WTC11 (cell line): Measurements from ENCODE around the gene GALNT17. TPM values are rescaled to one million over a fixed set of nuclear protein-coding genes. Genes with fewer than 3 reads are reported as not detected.

Source experiments
- ATAC-seq: fragments of 200-7000 bp; cut with Tn5 transposase; 2 replicates; pipeline ENCODE4 v1.10.0; 2021; ENCODE audit warnings: mild to moderate bottlenecking, moderate library complexity
- CTCF ChIA-PET: fragments of 300-600 bp; sonication (Branson Sonifier 250); formaldehyde crosslinking; loops from one replicate; lab custom pipeline; 2021; ENCODE audit warnings: antibody characterized with exemption; lab: Charles Lee
- POLR2A ChIA-PET: fragments of 350-600 bp; sonication (Branson Sonifier 250); formaldehyde crosslinking; loops from one replicate; lab custom pipeline; 2021; ENCODE audit warnings: antibody characterized with exemption; lab: Charles Lee
- DNase-seq: peaks from one replicate; pipeline ENCODE4 v3.0.0; 2021; ENCODE audit warnings: low spot score
- H3K27ac Mint-ChIP-seq: 2 replicates; pipeline ENCODE4 v1.8.0; 2021; ENCODE audit warnings: mixed read lengths
- H3K27me3 Mint-ChIP-seq: 2 replicates; pipeline ENCODE4 v1.8.0; 2021; ENCODE audit warnings: low read depth, mild to moderate bottlenecking, moderate library complexity, mixed read lengths
- H3K36me3 Mint-ChIP-seq: 2 replicates; pipeline ENCODE4 v1.8.0; 2021; ENCODE audit warnings: mixed read lengths
- H3K4me1 Mint-ChIP-seq: 2 replicates; pipeline ENCODE4 v1.8.0; 2022; ENCODE audit warnings: mixed read lengths
- H3K4me3 Mint-ChIP-seq: 2 replicates; pipeline ENCODE4 v1.8.0; 2021; ENCODE audit warnings: mild to moderate bottlenecking, moderate library complexity, mixed read lengths
- H3K9me3 Mint-ChIP-seq: 2 replicates; pipeline ENCODE4 v1.8.0; 2021; ENCODE audit warnings: mixed read lengths
- CREM ChIP-seq: sonication (generic); formaldehyde crosslinking; IDR thresholded peaks from 2 replicates; pipeline ENCODE4 v1.8.1; 2022; ENCODE audit warnings: mild to moderate bottlenecking, missing genetic modification reagents, moderate library complexity
- FOXJ3 ChIP-seq: sonication (generic); formaldehyde crosslinking; IDR thresholded peaks from 2 replicates; pipeline ENCODE4 v1.9.0; 2021; ENCODE audit warnings: missing genetic modification reagents, mild to moderate bottlenecking, borderline replicate concordance
- GTF2I ChIP-seq: fragments of 250-450 bp; sonication (Bioruptor Pico); conservative IDR thresholded peaks from 2 replicates; pipeline ENCODE4 v1.4.0; 2021; ENCODE audit warnings: mild to moderate bottlenecking
- HMGA2 ChIP-seq: fragments of 250-450 bp; sonication (Bioruptor Pico); IDR thresholded peaks from 2 replicates; pipeline ENCODE4 v1.4.0; 2021; ENCODE audit warnings: mild to moderate bottlenecking, moderate library complexity
- JUN ChIP-seq: sonication (generic); formaldehyde crosslinking; IDR thresholded peaks from 2 replicates; pipeline ENCODE4 v1.8.0; 2023; ENCODE audit warnings: mild to moderate bottlenecking, missing genetic modification reagents
- NFYB ChIP-seq: sonication (generic); formaldehyde crosslinking; conservative IDR thresholded peaks from 2 replicates; pipeline ENCODE4 v1.8.0; 2022; ENCODE audit warnings: low read depth, missing genetic modification reagents
- RELA ChIP-seq: sonication (generic); formaldehyde crosslinking; IDR thresholded peaks from 2 replicates; pipeline ENCODE4 v1.8.1; 2022; ENCODE audit warnings: missing genetic modification reagents, mild to moderate bottlenecking, borderline replicate concordance
- TCF7 ChIP-seq: sonication (generic); formaldehyde crosslinking; IDR thresholded peaks from 2 replicates; pipeline ENCODE4 v1.8.0; 2022; ENCODE audit warnings: mild to moderate bottlenecking, low read depth, missing genetic modification reagents, moderate library complexity
- ZNF138 ChIP-seq: sonication (generic); formaldehyde crosslinking; conservative IDR thresholded peaks from 2 replicates; pipeline ENCODE4 v1.8.1; 2022; ENCODE audit warnings: mild to moderate bottlenecking, moderate library complexity, missing genetic modification reagents
- ZNF263 ChIP-seq: sonication (generic); formaldehyde crosslinking; IDR thresholded peaks from 2 replicates; pipeline ENCODE4 v1.8.1; 2022; ENCODE audit warnings: low read depth, mild to moderate bottlenecking, moderate library complexity, missing genetic modification reagents
- ZNF317 ChIP-seq: sonication (generic); formaldehyde crosslinking; IDR thresholded peaks from 2 replicates; pipeline ENCODE4 v1.8.1; 2023; ENCODE audit warnings: low read depth, mild to moderate bottlenecking, moderate library complexity, missing genetic modification reagents, borderline replicate concordance
- total RNA-seq: library from RNA; stranded (reverse); gene quantifications from 3 replicates; pipeline ENCODE4 v1.2.3, GENCODE V29; 2021
- TF ChIP-seq, protein P1 (sequence below): sonication (generic); formaldehyde crosslinking; IDR thresholded peaks from 2 replicates; pipeline ENCODE4 v1.8.0; 2023; ENCODE audit warnings: missing genetic modification reagents
- TF ChIP-seq, protein P2 (sequence below): sonication (generic); formaldehyde crosslinking; IDR thresholded peaks from 2 replicates; pipeline ENCODE4 v1.8.0; 2023; ENCODE audit warnings: mild to moderate bottlenecking, missing genetic modification reagents
- TF ChIP-seq, protein P3 (sequence below): sonication (generic); formaldehyde crosslinking; IDR thresholded peaks from 2 replicates; pipeline ENCODE4 v1.8.1; 2023; ENCODE audit warnings: mild to moderate bottlenecking, missing genetic modification reagents, moderate library complexity
- TF ChIP-seq, protein P4 (sequence below): fragments of 250-450 bp; sonication (Bioruptor Pico); IDR thresholded peaks from 2 replicates; pipeline ENCODE4 v1.9.0; 2021; ENCODE audit warnings: mild to moderate bottlenecking, borderline replicate concordance
- TF ChIP-seq, protein P5 (sequence below): sonication (generic); formaldehyde crosslinking; IDR thresholded peaks from 2 replicates; pipeline ENCODE4 v1.8.1; 2022; ENCODE audit warnings: mild to moderate bottlenecking, missing genetic modification reagents, moderate library complexity, borderline replicate concordance
- TF ChIP-seq, protein P6 (sequence below): fragments of 250-450 bp; sonication (Bioruptor Pico); IDR thresholded peaks from 2 replicates; pipeline ENCODE4 v1.9.0; 2021; ENCODE audit warnings: moderate library complexity, mild to moderate bottlenecking, inconsistent platforms, borderline replicate concordance

Gene GALNT17
- total RNA-seq, 1 experiment from 2014 or later: 61.1 TPM

DNA sequence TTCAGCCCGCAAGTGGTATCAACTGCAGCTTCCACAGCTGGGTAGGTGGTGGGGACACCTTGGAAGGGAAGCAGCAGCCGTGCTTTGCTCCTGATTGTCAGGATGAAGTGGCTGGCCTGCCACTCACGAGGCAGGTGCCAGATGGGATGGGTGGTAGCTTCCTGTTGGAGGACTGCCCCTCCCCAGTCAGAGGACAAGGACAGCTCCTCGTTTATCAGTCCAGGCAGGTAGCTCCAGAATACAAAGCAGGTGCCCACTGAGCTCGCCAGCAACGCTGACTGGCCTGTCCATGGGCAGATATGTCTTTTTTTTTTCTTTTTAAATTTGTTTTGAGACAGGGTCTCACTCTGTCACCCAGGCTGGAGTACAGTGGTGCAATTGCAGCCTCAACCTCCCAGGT lies 431.3 kb downstream of the GALNT17 start (continued):
- TF ChIP-seq TCF7 (no peak), CREM (no peak), NFYB (CRISPR knock-in tag) (no peak), JUN (CRISPR knock-in tag) (no peak), FOXJ3 (CRISPR knock-in tag) (no peak)
- TF ChIP-seq, all 79 proteins: peak for 0

DNA sequence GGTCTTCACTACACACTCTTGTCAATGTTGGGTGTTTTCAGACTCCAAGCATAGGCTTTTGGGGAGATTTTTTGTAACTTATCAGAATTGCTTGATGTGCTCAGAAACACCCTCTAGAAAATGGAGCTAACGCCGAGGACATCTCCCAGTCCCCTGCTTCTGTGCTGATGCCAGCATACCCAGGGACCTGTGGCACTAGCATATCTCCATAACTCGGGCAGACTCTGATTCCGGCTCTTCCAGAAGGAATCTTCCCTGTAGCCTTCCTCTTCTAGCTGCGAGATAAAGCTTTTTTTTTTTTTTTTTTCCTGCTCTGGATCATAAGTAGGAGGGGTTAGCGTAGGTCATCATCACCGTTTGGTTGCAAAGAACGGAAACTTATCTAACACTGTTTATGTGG lies 434.4 kb downstream of the GALNT17 start:
- ATAC-seq (no peak), DNase-seq (no peak)
- Mint-ChIP-seq H3K27me3 (no peaks in the 10 kb centered on the region), H3K4me3 (no peak overlapping the region), H3K9me3 (peaks cover 17% of the 10 kb centered on the region), H3K36me3 (peaks cover 20% of the 10 kb centered on the region), H3K27ac (peak overlapping the region; percentile 26), H3K4me1 (peaks cover 14% of the 10 kb centered on the region)
- ChIA-PET POLR2A (interaction anchor here (0.5 kb wide), 1 partner anchor 231 kb away, joined by 3 read pairs; no protein-coding TSS in a partner anchor), CTCF (interaction anchor here (0.6 to 0.7 kb wide), 2 partner anchors 124 to 161 kb away, joined by 3 to 5 read pairs; no protein-coding TSS in a partner anchor)
- TF ChIP-seq, protein P1, sequence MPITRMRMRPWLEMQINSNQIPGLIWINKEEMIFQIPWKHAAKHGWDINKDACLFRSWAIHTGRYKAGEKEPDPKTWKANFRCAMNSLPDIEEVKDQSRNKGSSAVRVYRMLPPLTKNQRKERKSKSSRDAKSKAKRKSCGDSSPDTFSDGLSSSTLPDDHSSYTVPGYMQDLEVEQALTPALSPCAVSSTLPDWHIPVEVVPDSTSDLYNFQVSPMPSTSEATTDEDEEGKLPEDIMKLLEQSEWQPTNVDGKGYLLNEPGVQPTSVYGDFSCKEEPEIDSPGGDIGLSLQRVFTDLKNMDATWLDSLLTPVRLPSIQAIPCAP: no peak
- TF ChIP-seq, protein P2, sequence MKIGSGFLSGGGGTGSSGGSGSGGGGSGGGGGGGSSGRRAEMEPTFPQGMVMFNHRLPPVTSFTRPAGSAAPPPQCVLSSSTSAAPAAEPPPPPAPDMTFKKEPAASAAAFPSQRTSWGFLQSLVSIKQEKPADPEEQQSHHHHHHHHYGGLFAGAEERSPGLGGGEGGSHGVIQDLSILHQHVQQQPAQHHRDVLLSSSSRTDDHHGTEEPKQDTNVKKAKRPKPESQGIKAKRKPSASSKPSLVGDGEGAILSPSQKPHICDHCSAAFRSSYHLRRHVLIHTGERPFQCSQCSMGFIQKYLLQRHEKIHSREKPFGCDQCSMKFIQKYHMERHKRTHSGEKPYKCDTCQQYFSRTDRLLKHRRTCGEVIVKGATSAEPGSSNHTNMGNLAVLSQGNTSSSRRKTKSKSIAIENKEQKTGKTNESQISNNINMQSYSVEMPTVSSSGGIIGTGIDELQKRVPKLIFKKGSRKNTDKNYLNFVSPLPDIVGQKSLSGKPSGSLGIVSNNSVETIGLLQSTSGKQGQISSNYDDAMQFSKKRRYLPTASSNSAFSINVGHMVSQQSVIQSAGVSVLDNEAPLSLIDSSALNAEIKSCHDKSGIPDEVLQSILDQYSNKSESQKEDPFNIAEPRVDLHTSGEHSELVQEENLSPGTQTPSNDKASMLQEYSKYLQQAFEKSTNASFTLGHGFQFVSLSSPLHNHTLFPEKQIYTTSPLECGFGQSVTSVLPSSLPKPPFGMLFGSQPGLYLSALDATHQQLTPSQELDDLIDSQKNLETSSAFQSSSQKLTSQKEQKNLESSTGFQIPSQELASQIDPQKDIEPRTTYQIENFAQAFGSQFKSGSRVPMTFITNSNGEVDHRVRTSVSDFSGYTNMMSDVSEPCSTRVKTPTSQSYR (CRISPR knock-in tag): no peak
- TF ChIP-seq, protein P3, sequence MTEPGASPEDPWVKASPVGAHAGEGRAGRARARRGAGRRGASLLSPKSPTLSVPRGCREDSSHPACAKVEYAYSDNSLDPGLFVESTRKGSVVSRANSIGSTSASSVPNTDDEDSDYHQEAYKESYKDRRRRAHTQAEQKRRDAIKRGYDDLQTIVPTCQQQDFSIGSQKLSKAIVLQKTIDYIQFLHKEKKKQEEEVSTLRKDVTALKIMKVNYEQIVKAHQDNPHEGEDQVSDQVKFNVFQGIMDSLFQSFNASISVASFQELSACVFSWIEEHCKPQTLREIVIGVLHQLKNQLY (CRISPR knock-in tag): no peak
- TF ChIP-seq ZNF317 (CRISPR knock-in tag) (no peak), ZNF263 (no peak), CREM (no peak), HMGA2 (no peak), GTF2I (CRISPR knock-in tag) (no peak), FOXJ3 (CRISPR knock-in tag) (no peak), RELA (no peak), ZNF138 (CRISPR knock-in tag) (no peak)
- TF ChIP-seq, protein P4, sequence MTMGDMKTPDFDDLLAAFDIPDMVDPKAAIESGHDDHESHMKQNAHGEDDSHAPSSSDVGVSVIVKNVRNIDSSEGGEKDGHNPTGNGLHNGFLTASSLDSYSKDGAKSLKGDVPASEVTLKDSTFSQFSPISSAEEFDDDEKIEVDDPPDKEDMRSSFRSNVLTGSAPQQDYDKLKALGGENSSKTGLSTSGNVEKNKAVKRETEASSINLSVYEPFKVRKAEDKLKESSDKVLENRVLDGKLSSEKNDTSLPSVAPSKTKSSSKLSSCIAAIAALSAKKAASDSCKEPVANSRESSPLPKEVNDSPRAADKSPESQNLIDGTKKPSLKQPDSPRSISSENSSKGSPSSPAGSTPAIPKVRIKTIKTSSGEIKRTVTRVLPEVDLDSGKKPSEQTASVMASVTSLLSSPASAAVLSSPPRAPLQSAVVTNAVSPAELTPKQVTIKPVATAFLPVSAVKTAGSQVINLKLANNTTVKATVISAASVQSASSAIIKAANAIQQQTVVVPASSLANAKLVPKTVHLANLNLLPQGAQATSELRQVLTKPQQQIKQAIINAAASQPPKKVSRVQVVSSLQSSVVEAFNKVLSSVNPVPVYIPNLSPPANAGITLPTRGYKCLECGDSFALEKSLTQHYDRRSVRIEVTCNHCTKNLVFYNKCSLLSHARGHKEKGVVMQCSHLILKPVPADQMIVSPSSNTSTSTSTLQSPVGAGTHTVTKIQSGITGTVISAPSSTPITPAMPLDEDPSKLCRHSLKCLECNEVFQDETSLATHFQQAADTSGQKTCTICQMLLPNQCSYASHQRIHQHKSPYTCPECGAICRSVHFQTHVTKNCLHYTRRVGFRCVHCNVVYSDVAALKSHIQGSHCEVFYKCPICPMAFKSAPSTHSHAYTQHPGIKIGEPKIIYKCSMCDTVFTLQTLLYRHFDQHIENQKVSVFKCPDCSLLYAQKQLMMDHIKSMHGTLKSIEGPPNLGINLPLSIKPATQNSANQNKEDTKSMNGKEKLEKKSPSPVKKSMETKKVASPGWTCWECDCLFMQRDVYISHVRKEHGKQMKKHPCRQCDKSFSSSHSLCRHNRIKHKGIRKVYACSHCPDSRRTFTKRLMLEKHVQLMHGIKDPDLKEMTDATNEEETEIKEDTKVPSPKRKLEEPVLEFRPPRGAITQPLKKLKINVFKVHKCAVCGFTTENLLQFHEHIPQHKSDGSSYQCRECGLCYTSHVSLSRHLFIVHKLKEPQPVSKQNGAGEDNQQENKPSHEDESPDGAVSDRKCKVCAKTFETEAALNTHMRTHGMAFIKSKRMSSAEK (CRISPR knock-in tag): no peak
- TF ChIP-seq, protein P5, sequence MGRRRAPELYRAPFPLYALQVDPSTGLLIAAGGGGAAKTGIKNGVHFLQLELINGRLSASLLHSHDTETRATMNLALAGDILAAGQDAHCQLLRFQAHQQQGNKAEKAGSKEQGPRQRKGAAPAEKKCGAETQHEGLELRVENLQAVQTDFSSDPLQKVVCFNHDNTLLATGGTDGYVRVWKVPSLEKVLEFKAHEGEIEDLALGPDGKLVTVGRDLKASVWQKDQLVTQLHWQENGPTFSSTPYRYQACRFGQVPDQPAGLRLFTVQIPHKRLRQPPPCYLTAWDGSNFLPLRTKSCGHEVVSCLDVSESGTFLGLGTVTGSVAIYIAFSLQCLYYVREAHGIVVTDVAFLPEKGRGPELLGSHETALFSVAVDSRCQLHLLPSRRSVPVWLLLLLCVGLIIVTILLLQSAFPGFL: no peak
- TF ChIP-seq, protein P6, sequence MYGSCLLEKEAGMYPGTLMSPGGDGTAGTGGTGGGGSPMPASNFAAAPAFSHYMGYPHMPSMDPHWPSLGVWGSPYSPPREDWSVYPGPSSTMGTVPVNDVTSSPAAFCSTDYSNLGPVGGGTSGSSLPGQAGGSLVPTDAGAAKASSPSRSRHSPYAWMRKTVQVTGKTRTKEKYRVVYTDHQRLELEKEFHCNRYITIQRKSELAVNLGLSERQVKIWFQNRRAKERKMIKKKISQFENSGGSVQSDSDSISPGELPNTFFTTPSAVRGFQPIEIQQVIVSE: no peak
